HG02938 (cell line): Measurements from ENCODE around the gene DGKI.
"Not testable (repeated sequence)": the region's sequence is repeated elsewhere in the genome, so short reads cannot be mapped to it uniquely, and the experiment has no call there.

Experiments
- ATAC-seq: cut with Tn5 transposase; IDR thresholded peaks from one replicate; pipeline ENCODE4 v1.9.1; 2021; ENCODE audit warnings: mild to moderate bottlenecking, moderate library complexity; ENCODE audit not compliant: unreplicated experiment

Gene DGKI

DNA sequence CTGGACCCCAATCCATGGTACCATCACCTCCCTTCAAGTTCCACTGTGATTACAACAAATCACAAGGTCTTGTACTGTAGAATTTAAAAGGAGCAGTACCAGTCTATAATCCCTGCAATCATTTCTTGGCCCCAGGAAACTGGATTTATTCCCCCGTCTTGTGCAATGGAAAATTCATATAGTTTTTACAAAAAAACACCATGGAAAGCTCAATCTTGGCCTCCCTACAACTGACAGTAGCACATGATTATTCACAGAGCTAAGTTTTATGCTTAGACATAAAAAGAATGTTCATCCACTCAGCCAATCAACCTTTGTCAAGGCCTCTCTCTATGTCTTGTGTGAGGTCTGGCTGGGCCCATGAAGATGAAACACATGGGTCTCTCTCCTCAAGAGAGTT lies 10.2 kb downstream of the DGKI start:
- ATAC-seq = no peak

DNA sequence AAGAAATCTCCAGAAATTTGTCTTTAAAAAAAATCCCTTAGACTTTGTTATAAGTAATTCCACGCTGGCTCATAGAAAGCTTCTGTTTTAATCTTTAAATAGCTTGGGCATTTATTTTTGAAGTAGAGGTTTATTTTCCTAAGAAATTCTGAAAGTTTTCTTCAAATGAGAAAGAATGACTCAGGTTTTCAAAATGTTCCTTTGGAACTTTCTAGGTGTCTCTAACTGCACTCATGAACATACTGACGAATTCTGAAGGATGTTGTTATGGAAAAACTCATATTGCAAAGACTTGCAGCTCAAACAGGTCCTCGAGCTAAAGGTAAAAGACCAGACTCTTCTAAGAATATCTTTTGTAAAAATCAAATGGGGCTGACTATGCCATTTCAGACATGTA lies 10.7 kb downstream of the DGKI start:
- ATAC-seq = no peak

DNA sequence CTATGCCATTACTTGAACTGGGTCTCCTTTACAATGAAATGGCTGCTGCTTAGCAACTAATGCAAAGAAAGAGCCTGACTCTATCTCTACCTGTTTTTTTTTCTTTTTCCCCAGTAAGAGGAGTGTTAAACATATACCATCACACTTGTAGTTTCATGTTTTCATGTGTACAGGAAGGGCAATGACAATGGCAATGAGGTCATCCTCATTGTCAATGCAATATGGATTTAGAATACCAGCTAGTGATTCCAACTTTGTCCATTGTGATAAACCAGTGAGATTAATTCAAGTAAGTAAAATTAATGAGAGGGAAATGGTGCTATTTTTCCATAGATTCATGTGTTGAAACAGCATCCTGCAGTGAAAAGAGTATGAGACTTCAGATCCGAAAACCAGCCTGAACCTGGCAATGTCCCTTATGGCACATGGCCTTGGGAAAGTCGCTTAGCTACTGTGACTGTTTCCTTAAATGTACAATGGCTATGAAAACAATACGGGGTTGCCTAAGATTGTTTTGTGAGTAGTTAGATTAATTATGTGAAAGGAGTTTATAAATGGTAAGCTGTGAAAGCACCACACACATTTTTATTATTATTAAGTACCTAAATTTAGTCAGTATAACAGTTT lies 11.2 kb downstream of the DGKI start:
- no peak for ATAC-seq

DNA sequence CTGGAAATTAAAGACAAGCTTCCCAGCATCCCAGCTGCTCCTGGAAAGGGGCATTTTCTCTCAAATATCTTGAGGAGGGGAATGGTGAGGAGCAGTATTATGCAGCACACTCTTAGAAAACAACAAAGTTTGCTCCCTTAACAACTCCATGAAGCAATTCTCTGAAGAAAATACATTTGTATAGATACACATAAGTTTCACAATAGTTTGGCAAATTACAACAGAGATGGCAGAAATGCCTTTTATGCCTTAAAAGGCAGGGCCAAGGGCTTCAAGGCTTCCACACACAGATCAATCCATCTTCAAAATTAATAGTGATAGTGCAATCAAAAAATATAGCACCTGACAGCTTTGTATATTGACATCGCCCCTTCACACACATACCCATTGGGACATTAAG lies 12.2 kb downstream of the DGKI start:
- ATAC-seq = no peak

DNA sequence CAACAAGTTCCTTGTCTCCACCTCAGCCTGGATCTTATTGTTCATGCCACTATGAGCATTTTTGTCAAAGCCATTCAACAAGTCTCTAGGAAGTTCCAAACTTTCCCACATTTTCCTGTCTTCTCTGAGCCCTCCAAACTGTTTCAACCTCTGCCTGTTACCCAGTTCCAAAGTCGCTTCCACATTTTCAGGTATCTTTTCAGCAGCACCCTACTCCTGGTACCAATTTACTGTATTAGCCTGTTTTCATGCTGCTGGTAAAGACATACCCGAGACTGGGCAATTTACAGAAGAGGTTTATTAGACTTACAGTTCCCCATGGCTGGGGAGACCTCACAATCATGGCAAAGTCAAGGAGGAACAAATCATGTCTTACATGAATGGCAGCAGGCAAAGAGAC lies 13.8 kb downstream of the DGKI start:
- not testable (repeated sequence) for ATAC-seq

DNA sequence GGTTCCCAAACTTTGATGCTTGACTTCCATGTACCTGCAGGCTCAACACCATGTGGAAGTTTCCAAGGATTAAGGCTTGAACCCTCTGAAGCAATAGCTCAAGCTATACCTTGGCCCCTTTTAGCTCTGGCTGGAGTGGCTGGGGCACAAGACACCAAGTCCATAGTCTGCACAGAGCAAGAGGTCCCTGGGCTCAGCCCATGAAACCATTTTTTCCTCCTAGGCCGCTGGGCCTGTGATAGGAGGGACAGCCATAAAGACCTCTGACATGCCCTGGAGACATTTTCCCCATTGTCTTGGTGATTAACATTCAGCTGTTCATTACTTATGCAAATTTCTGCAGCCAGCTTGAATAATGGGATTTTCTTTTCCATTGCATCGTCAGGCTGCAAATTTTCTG lies 14.4 kb downstream of the DGKI start:
- ATAC-seq = no peak

DNA sequence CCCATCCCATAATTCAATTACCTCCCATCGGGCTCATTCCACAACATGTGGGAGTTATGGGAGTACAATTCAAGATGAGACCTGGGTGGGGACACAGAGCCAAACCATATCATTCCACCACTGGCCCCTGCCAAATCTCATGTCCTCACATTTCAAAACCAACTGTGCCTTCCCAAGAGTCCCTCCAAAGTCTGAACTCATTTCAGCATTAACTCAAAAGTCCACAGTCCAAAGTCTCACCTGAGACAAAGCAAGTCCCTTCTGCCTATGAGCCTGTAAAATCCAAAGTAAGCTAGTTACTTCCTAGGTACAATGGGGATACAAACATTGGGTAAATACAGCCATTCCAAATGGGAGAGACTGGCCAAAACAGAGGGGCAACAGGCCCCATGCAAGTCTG lies 15.2 kb downstream of the DGKI start:
- not testable (repeated sequence) for ATAC-seq

DNA sequence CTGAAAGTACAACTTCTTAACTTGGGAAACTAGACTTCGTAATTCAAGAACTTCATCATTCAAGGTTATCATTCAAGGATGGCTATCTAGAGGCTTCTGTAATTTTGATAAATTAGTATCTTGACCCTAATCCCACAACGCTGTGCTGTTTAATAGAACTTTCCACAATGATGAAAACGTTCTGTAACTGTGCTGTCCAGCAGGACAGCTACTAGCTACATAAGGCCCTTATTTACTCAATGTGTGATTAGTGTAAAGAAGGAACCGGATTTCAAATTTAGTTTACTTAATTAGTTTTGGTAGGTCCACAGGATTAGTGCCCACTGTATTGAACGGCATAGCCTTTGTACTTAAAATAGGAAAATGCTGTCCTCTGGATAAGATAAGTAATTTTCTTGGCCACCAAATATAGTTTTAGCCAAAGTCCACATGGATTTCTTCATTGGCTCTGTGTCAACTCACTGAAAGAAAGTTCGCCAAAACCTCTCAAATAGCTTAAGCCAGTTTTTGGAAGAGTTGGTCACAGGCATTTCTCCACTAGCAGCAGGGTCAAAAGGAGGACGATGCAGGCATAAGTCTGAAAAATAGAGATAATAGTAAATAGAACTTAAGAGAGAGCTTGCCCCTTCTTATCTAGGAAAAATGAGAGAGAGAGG lies 17.3 kb downstream of the DGKI start:
- ATAC-seq = no peak

DNA sequence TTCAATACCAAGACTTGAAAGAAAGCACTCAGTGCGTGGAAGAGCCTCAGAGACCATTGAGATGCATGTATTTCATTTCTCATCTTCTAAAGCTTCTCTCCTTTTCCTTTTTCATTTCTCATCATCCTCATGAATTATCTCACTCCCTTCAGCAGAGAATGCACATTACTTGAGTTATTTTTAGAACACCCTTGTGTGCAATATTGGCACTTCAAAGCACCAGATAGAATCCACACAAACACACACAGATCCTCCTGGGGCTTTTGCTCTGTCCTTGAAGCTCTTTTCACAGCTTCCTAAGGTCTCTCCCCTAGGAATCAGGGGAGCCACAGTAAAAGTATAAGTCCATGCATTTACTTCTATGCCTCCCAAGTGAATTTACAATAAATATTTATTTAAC lies 18.3 kb downstream of the DGKI start:
- ATAC-seq = no peak

DNA sequence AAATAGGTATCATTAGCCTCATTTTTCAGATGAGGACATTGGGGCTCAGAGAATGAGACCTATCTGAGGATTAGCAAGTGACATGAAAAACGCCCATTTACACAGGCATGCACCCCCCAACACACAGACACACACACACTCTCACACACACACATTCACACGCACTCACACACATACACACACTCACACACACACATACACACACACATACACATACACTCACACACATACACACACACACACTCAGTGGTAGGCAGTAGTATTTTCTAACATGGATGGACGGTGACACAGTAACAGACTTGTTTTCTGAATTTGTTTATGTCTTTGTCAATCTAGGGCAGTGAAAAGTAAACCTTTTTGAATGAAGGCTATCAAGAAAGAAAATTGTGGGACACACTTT lies 21.3 kb downstream of the DGKI start:
- no peak for ATAC-seq

DNA sequence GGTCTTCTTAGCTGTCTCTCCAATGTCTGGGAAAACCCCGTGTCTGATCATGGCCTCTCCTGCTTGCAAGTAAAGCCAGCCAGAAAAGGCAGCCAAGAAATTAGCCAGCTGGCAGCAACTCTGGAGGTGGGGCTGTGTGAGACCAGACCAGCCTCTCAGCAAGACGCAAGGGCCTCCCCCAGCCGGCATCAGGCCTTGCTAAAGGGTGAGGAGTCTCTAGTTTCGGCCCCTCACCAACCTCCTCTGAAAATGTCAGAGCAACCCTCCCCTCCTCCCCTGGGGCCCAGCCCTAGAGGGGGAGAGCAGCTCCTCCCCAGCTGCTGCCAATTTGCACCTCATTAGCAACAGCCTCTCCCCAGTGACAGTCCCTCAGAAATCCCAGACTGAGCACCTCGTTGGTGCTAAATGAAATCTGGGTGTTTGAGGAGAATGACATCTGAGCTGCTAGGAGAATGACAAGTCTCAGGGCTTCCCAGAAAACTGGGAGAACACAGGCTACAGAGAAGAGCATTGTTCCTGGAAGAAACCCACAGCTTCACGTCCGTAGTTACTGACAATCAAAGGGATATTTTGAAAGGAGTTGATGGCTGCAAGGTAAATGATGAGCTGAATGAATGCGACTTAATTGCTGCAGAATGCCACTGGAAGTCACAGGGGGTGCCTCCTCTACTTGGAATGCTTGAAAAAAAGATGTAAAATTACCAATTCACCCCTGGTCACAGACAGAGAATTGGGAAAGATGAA lies 25.9 kb downstream of the DGKI start:
- ATAC-seq = no peak

DNA sequence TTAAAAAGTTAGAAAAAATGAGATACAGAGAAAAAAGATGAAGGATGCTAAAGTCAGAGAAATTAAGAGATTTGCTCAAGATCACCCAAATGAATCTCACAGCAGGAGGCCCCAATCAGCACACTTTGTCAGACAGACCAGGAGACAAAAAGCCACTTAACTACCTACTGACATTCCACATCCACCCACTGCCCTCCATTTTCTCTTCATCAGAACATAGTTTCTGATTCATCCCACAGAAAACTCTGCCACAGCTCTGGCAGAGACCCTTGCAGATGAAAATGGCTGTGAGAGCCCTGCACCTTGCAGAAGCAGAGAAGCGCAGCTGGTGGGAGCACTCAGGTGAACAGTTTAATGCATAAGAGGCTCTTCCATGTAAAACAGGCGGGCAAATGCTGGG lies 26.6 kb downstream of the DGKI start:
- ATAC-seq = no peak

DNA sequence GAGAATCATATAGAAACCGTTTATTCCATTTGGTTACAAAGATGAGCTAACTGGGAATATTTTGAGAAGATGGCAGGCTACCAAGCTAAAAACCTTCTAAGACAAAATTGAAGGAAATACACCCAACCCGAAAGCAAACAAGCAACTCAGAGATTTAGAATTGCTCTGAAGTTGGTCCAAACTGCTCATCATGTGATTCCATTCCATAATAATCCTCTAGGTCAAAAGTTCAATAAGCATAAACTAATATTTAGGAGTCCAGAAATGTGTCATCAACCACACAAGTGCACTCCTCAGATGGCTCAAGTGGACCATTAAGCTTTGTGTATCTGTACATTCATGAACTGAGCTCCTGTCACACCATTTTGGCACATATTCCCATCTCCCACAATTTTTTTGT lies 28.7 kb downstream of the DGKI start:
- ATAC-seq = no peak

DNA sequence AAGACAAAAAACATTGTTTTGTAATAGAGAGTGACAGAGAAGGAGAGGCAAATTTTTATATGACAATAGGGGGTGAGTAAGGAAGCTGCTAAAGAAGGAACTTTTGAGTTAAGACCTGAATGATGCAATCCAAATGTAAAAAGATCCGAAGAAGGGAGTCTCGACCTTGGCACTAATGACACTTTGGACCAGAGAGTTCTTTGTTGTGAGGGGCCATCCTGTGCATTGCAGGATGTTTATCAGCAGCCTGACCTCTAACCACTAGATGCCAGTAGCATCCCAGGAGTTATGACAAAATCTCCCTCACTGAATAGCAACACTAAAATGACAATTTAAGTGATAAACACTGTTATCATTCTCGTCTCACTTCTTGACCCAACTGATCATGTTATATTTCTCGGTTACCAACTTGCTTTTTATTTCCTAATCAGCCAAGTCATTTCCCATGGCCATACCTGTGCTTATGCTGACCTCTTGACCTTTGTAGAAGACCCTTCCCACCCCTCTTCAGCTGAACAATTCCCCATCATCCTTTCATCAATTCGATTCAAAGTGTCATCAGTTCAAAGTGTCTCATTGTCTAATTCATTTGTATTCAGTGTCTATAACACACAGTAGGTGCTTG lies 30.0 kb downstream of the DGKI start:
- ATAC-seq = no peak

DNA sequence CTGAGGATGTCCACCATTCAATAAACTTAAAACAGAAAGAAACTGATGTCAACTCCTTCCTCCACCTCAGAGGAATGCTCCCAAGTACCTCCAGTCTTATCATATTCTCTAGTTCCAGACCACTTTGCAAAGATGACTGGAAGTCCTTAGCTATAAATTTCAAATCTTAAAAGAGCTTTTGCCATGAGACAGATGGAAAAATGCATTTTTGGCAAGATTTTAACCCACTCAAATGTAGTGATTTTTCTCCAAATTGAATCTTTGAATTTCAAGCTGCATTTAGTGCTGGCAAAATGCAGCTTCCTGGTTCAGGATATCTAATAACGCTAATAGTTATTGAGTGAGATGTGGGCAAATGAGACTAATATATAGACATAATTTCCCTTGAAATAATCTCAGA lies 33.2 kb downstream of the DGKI start:
- no peak for ATAC-seq

DNA sequence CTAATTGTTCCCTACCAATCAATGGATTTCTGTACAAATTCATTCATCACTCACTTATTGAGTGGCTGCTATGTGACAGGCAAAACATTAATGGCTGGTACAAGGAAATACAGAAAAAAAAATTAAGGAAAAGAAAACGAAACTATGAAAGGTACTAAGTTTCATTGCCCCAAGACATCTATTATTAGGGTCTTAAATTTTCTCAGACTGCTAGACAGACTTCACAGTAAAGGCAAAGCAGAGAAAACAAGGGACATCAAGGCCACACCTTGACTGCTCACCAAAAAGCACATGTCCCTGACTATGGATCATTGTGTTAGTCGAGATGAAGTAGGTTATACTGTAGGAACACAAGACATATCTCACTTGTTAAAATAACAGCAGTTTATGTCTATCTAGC lies 36.5 kb downstream of the DGKI start:
- ATAC-seq = no peak

DNA sequence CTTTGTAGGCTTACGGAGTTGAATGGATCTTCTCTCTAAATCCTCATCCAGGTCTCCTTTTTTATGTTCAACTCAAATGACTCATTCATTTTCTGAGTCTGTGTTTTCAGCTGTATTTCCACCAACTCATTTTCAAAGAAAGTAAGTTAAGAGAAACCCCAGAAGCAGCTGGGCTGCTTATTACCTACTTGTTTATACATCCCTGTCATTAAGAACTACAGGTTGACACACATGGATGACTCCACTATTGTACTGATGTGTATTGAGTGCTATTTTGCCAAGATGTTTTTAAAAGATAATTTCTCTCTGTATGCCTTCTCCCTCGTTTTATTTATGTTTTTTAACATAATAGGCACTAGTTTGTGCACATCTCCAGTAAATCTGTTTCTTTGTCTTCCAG lies 41.9 kb downstream of the DGKI start:
- no peak for ATAC-seq

DNA sequence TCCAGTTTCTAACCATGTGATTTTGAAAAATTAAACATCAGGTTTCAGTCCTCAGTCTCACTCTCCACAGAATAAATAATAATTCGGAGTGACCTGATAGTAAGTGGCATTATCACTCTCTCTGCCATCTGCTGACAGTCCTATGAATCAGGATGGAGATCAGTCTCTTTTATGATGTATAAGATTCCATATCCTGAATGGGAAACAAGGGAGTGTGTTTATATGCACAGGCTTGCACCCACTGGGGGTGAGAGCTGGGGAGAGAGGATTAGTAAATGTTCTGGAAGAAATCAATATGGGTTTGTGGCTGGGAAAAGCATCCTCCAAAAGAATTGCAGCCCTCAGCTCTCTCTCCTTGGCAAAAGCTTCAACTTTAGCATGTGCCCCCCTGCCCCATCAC lies 45.3 kb downstream of the DGKI start:
- no peak for ATAC-seq

DNA sequence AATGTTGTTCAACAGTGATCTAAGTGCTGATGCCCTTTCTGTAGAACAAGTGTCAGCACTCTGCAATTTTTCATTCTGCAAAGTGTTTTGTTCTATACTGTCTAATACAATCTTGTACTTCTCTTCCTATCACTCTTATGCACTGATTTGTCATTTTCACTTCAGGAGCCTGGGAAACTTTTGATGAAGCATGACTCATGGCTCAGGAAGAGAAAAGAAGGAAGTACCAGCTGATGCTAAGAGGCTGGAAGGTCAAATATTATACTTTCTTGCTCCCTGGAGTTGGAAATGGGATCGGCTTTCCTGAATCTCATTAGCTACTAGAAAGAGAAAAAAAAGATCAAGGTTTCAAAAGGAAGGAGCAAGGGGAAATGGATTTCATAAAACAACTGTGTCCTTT lies 45.8 kb downstream of the DGKI start:
- ATAC-seq = no peak

DNA sequence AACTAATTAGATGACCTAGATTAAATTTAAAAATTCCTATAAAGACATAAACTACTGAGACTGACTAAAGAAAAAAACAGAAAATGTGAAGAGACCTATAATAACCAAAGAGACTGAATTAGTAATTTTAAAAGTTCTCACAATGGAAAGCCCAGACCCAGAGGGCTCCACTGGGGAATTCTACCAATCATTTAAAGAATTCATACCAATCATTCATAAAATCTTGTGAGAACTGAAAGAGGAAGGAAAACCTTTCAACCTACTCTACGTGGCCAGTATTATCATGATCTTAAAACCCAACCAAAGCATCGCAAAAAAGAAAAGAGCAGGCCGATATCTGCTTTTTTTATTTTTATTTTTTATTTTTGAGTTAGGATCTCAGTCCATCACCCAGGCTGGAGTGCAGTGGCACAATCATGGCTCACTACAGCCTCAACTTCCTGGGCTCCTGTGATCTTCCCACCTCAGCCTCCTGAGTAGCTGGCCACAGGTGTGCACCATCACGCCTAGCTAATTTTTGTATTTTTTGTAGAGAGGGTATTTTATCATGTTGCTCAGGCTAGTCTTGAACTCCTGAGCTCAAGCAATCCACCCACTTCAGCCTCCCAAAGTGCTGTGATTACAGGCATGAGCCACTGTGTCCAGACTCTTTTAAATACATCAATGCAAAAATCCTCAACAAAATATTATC lies 48.6 kb downstream of the DGKI start:
- ATAC-seq = peak; percentile 96

DNA sequence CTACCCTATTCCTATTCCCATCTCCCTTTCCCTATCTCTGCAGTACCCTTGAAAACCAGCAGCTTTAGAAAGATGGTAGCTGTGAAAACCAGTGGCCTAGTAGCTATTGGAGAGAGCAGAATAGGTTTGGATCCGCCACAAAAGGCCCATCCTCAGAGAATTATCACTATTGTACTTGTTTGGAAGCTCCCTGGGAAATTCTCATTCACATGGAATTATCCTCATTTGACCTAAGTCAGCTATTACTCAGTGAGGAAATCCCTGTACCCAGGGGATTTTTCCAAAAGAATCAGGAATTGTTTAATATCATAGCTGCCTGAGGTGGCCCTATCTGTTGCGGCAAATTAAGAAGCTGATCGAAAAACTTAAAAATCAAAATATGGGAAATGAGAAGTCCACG lies 51.6 kb downstream of the DGKI start:
- ATAC-seq = no peak
